HepG2 (cell line): ENCODE results near the gene NUP153. TPM values are rescaled to one million over a fixed set of nuclear protein-coding genes. Genes with fewer than 3 reads are reported as not detected.

Source experiments
- ATAC-seq: fragments of 200-7000 bp; cut with Tn5 transposase; 3 replicates; pipeline ENCODE4 v1.9.1; 2020; ENCODE audit warnings: mild to moderate bottlenecking, moderate library complexity
- BruUV-seq: library from RNA; stranded (reverse); fragments of 400-500 nt; replicated peaks from 2 replicates; lab custom pipeline; 2021; lab: Mats Ljungman, UMichigan
- CTCF ChIA-PET: fragments of 300-600 bp; formaldehyde crosslinking; extraction: SDS; loops from one replicate; lab custom pipeline; 2021; ENCODE audit warnings: low total read pairs, inconsistent platforms, low intra/inter-chr PET ratio; lab: Yijun Ruan, JAX
- POLR2A ChIA-PET: fragments of 350-600 bp; sonication (Branson Sonifier 250); formaldehyde crosslinking; loops from one replicate; lab custom pipeline; 2020; ENCODE audit warnings: antibody characterized with exemption, inconsistent platforms; lab: Yijun Ruan, JAX
- DNase-seq: peaks from one replicate; pipeline ENCODE4 v3.0.0-alpha.2; 2015; ENCODE audit warnings: low spot score
- FAIRE-seq: peaks from 3 replicates; lab custom pipeline; 2011; peaks lifted over from hg19 to GRCh38; lab: Jason Lieb, UNC
- H2AFZ ChIP-seq: one replicate; pipeline ENCODE4 v1.6.1; 2011; ENCODE audit warnings: low read length, inconsistent platforms
- H3K27ac ChIP-seq: fragments of 300-600 bp; 3 replicates; pipeline ENCODE4 v1.8.0; 2011; ENCODE audit warnings: mixed run types, mild to moderate bottlenecking, mixed read lengths, low read length, inconsistent platforms; ENCODE audit not compliant: insufficient read depth; ENCODE audit errors: extremely low read length
- H3K27me3 ChIP-seq, 2 experiments: fragments of 200-600 bp in 1 of 2; 2 replicates in 1 of 2; 3 replicates in 1 of 2; pipeline versions ENCODE4 v1.6.0 to v1.8.0; 2011; ENCODE audit warnings: low read length in 2 of 2, mild to moderate bottlenecking in 2 of 2, moderate library complexity in 2 of 2, inconsistent platforms in 1 of 2; ENCODE audit not compliant: insufficient read depth in 2 of 2, control insufficient read depth in 1 of 2
- H3K36me3 ChIP-seq, 2 experiments: fragments of 200-600 bp in 1 of 2; replicated peaks in 1 of 2; 2 replicates in 1 of 2; 3 replicates in 1 of 2; pipeline versions ENCODE4 v1.5.1 to v1.8.0; 2011; ENCODE audit warnings: low read length in 2 of 2, inconsistent platforms in 1 of 2; ENCODE audit not compliant: insufficient read depth in 2 of 2, control insufficient read depth in 1 of 2
- H3K4me1 ChIP-seq: 2 replicates; pipeline ENCODE4 v1.5.1; 2012; ENCODE audit warnings: low read length, inconsistent platforms; ENCODE audit not compliant: insufficient read depth
- H3K4me2 ChIP-seq: 2 replicates; pipeline ENCODE4 v1.6.0; 2011; ENCODE audit warnings: low read depth, low read length, inconsistent platforms
- H3K4me3 ChIP-seq, 3 experiments: fragments of 200-600 bp in 1 of 3; sonication (generic), shearing (Covaris generic) in 1 of 3; replicated peaks in 1 of 3; 2 replicates each; pipeline ENCODE4 v1.5.1; 2011 to 2016; ENCODE audit warnings: low read length in 3 of 3, inconsistent platforms in 2 of 3, low read depth in 2 of 3, mild to moderate bottlenecking in 2 of 3, control low read depth in 1 of 3, mixed read lengths in 1 of 3; ENCODE audit not compliant: insufficient read depth in 1 of 3
- H3K79me2 ChIP-seq: one replicate; pipeline ENCODE4 v1.6.1; 2011; ENCODE audit warnings: low read length, inconsistent platforms; ENCODE audit not compliant: insufficient read depth
- H3K9ac ChIP-seq: 2 replicates; pipeline ENCODE4 v1.6.0; 2011; ENCODE audit warnings: mild to moderate bottlenecking, low read depth, low read length, inconsistent platforms; ENCODE audit not compliant: insufficient read depth
- H3K9me3 ChIP-seq: 2 replicates; pipeline ENCODE4 v1.5.1; 2012; ENCODE audit warnings: mild to moderate bottlenecking, low read length
- H4K20me1 ChIP-seq: 2 replicates; pipeline ENCODE4 v1.6.0; 2011; ENCODE audit warnings: inconsistent platforms, mild to moderate bottlenecking, low read length, moderate library complexity; ENCODE audit not compliant: insufficient read depth
- DMAP1 ChIP-seq: IDR thresholded peaks from 2 replicates; pipeline ENCODE4 v1.6.1; 2016
- FOSL2 ChIP-seq: sonication (generic); formaldehyde crosslinking; IDR thresholded peaks from 2 replicates; pipeline ENCODE4 v1.4.0; 2020; ENCODE audit warnings: missing genetic modification reagents
- IKZF4 ChIP-seq: sonication (generic); formaldehyde crosslinking; IDR thresholded peaks from 2 replicates; pipeline ENCODE4 v1.5.1; 2020; ENCODE audit warnings: borderline replicate concordance, mild to moderate bottlenecking, low read depth, missing genetic modification reagents; ENCODE audit errors: not compliant biosample characterization
- IRX3 ChIP-seq: sonication (generic); formaldehyde crosslinking; IDR thresholded peaks from 2 replicates; pipeline ENCODE4 v1.8.1; 2023; ENCODE audit warnings: mild to moderate bottlenecking, low read depth, missing genetic modification reagents, borderline replicate concordance
- NKX3-1 ChIP-seq: sonication (generic); formaldehyde crosslinking; IDR thresholded peaks from 2 replicates; pipeline ENCODE4 v1.5.0; 2020; ENCODE audit warnings: missing genetic modification reagents
- SMARCE1 ChIP-seq: fragments of 450-650 bp; IDR thresholded peaks from 2 replicates; pipeline ENCODE4 v1.6.1; 2017; ENCODE audit warnings: borderline replicate concordance
- SRY ChIP-seq: sonication (generic); formaldehyde crosslinking; IDR thresholded peaks from 2 replicates; pipeline ENCODE4 v1.8.0; 2022; ENCODE audit warnings: mild to moderate bottlenecking, missing genetic modification reagents
- TCF7L2 ChIP-seq: IDR thresholded peaks from 2 replicates; pipeline ENCODE4 v1.6.1; 2011; ENCODE audit warnings: mild to moderate bottlenecking, low read depth, low read length, moderate library complexity
- ZFP37 ChIP-seq: sonication (generic); formaldehyde crosslinking; IDR thresholded peaks from 2 replicates; pipeline ENCODE4 v1.4.0; 2020; ENCODE audit warnings: missing genetic modification reagents, borderline replicate concordance
- ZKSCAN5 ChIP-seq: sonication (generic); formaldehyde crosslinking; IDR thresholded peaks from 2 replicates; pipeline ENCODE4 v1.5.1; 2020; ENCODE audit warnings: mild to moderate bottlenecking, missing genetic modification reagents
- ZNF230 ChIP-seq: sonication (generic); formaldehyde crosslinking; IDR thresholded peaks from 2 replicates; pipeline ENCODE4 v1.4.0; 2020; ENCODE audit warnings: mild to moderate bottlenecking, missing genetic modification reagents
- ZNF274 ChIP-seq: sonication (generic); formaldehyde crosslinking; IDR thresholded peaks from 2 replicates; pipeline ENCODE4 v1.5.1; 2020; ENCODE audit warnings: mild to moderate bottlenecking, missing genetic modification reagents
- ZNF510 ChIP-seq: sonication (generic); formaldehyde crosslinking; IDR thresholded peaks from 2 replicates; pipeline ENCODE4 v1.4.0; 2020; ENCODE audit warnings: low read depth, mild to moderate bottlenecking, missing genetic modification reagents
- ZNF556 ChIP-seq: sonication (generic); formaldehyde crosslinking; IDR thresholded peaks from 2 replicates; pipeline ENCODE4 v1.4.0; 2020; ENCODE audit warnings: mild to moderate bottlenecking, missing genetic modification reagents, borderline replicate concordance
- ZNF879 ChIP-seq: sonication (generic); formaldehyde crosslinking; IDR thresholded peaks from 2 replicates; pipeline ENCODE4 v1.8.1; 2023; ENCODE audit warnings: missing genetic modification reagents
- WGBS: methylation state at CpG from one replicate; pipeline ENCODE4 v1.1.6; 2017; ENCODE audit warnings: low lambda C conversion rate; 5-methylcytosine and 5-hydroxymethylcytosine counted together
- in situ Hi-C: cut with HindIII; loops from 2 replicates; pipeline ENCODE4 v1.10.0; 2017; ENCODE audit warnings: low pct_unique_long_range_greater_than_20kb; ENCODE audit not compliant: extremely low pct_ligation_motif_present
- intact Hi-C: fragments of 100-400 bp; cut with micrococcal nuclease; formaldehyde crosslinking; loops from one replicate; pipeline ENCODE4 v1.10.0; 2022; ENCODE audit not compliant: unreplicated experiment
- polyA plus RNA-seq, 8 experiments: library from polyadenylated mRNA; depleted of rRNA in 3 of 8; stranded (reverse) in 7 of 8; unstranded in 1 of 8; fragments of >200 nt; fragmentation: Illumina TruSeq in 4 of 8; extraction: Trizol in 4 of 8; gene quantifications; 2 replicates each; pipeline versions ENCODE4 v1.2.1 to v1.2.3, GENCODE V29; 2011 to 2016; ENCODE audit warnings: low read depth in 4 of 8, missing spikeins in 1 of 8, mixed read lengths in 1 of 8; ENCODE audit not compliant: insufficient read depth in 1 of 8
- total RNA-seq, 5 experiments: library from RNA; depleted of rRNA; stranded (reverse); fragments of >200 nt; fragmentation: Illumina TruSeq; extraction: Trizol; gene quantifications; 2 replicates each; pipeline ENCODE4 v1.2.3, GENCODE V29; 2016; ENCODE audit warnings: low read depth in 1 of 5
- TF ChIP-seq, protein P1 (sequence below): IDR thresholded peaks from 2 replicates; pipeline ENCODE4 v1.6.1; 2012; ENCODE audit warnings: low read length, improper control_type of control experiment
- TF ChIP-seq, protein P2 (sequence below): sonication (generic); formaldehyde crosslinking; conservative IDR thresholded peaks from 2 replicates; pipeline ENCODE4 v1.4.0; 2020; ENCODE audit warnings: missing genetic modification reagents
- TF ChIP-seq, protein P3 (sequence below): sonication (generic); formaldehyde crosslinking; IDR thresholded peaks from 2 replicates; pipeline ENCODE4 v1.5.0; 2020; ENCODE audit warnings: missing genetic modification reagents, mild to moderate bottlenecking, borderline replicate concordance
- TF ChIP-seq, protein P4 (sequence below): sonication (generic); formaldehyde crosslinking; IDR thresholded peaks from 2 replicates; pipeline ENCODE4 v1.4.0; 2020; ENCODE audit warnings: missing genetic modification reagents

NUP153 gene
- total and polyA plus RNA-seq, 2 of the 13 experiments (the other 11 are each of a cell fraction or from before 2014, with no cell fraction given): 29.8 to 55.2 TPM

DNA sequence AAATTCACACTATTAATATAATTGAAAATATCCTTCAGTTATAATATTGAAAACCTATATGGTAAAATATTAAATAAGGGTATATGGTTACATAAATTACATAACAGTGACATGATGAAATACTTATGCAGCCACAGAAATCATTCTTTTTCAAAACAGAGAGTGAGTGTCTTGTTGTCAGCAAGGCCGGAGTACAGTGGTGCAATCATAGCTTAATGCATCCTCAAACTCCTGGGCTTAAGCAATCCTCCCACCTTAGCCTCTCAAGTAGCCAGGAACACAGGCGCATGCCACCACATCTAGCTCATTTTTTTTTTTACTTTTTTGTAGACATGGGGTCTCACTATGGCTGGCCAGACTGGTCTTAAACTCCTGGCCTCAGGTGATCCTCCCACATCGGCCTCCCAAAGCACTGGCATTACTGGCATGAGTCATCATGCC, 66.2 kb downstream of the NUP153 start (continued):
- TF ChIP-seq, protein P1, sequence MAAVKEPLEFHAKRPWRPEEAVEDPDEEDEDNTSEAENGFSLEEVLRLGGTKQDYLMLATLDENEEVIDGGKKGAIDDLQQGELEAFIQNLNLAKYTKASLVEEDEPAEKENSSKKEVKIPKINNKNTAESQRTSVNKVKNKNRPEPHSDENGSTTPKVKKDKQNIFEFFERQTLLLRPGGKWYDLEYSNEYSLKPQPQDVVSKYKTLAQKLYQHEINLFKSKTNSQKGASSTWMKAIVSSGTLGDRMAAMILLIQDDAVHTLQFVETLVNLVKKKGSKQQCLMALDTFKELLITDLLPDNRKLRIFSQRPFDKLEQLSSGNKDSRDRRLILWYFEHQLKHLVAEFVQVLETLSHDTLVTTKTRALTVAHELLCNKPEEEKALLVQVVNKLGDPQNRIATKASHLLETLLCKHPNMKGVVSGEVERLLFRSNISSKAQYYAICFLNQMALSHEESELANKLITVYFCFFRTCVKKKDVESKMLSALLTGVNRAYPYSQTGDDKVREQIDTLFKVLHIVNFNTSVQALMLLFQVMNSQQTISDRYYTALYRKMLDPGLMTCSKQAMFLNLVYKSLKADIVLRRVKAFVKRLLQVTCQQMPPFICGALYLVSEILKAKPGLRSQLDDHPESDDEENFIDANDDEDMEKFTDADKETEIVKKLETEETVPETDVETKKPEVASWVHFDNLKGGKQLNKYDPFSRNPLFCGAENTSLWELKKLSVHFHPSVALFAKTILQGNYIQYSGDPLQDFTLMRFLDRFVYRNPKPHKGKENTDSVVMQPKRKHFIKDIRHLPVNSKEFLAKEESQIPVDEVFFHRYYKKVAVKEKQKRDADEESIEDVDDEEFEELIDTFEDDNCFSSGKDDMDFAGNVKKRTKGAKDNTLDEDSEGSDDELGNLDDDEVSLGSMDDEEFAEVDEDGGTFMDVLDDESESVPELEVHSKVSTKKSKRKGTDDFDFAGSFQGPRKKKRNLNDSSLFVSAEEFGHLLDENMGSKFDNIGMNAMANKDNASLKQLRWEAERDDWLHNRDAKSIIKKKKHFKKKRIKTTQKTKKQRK: no peak
- no peak for TF ChIP-seq ZNF510 (CRISPR knock-in tag)
- no peak for TF ChIP-seq ZKSCAN5 (CRISPR knock-in tag)
- TF ChIP-seq NKX3-1: no peak
- TF ChIP-seq, all 625 proteins: peak for 6

DNA sequence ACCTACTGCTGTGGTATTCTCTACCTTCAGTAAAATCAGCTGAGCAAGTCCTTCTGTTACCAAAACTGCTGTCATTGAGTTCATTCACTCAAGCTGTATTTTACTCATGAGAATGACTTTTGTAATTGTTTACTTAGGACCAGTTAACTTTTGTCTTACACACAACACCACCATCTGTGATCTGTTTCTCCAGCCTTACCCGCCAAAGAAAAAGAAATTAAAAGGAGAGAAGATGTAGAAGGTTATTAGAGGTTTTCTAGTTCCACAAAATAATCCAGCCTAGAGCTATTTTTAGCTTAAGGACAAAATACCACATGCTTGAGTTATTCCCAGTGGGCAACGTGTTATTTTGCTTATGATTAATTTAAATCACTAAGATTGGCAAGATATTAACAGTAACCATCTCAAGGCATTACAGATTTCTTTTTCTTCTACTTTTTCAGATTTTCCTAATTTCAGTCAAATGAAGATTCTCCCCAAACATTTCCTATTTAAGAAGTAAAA, 68.5 kb downstream of the NUP153 start:
- no peak overlapping the region for H3K27ac ChIP-seq
- no peak overlapping the region for H3K4me3 ChIP-seq
- CTCF ChIA-PET: no interaction called here
- no peak for TF ChIP-seq DMAP1 (CRISPR knock-in tag)
- TF ChIP-seq ZNF274 (CRISPR knock-in tag): no peak
- no peak for TF ChIP-seq FOSL2 (CRISPR knock-in tag)
- TF ChIP-seq, protein P2, sequence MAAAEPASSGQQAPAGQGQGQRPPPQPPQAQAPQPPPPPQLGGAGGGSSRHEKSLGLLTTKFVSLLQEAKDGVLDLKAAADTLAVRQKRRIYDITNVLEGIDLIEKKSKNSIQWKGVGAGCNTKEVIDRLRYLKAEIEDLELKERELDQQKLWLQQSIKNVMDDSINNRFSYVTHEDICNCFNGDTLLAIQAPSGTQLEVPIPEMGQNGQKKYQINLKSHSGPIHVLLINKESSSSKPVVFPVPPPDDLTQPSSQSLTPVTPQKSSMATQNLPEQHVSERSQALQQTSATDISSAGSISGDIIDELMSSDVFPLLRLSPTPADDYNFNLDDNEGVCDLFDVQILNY (CRISPR knock-in tag): no peak
- TF ChIP-seq, protein P3, sequence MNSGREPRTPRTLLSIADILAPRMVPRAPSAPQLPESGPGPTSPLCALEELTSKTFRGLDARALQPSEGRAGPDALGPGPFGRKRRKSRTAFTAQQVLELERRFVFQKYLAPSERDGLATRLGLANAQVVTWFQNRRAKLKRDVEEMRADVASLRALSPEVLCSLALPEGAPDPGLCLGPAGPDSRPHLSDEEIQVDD (CRISPR knock-in tag): no peak
- TF ChIP-seq SRY (CRISPR knock-in tag): no peak
- TF ChIP-seq TCF7L2: no peak
- no peak for TF ChIP-seq ZNF556
- TF ChIP-seq, protein P4, sequence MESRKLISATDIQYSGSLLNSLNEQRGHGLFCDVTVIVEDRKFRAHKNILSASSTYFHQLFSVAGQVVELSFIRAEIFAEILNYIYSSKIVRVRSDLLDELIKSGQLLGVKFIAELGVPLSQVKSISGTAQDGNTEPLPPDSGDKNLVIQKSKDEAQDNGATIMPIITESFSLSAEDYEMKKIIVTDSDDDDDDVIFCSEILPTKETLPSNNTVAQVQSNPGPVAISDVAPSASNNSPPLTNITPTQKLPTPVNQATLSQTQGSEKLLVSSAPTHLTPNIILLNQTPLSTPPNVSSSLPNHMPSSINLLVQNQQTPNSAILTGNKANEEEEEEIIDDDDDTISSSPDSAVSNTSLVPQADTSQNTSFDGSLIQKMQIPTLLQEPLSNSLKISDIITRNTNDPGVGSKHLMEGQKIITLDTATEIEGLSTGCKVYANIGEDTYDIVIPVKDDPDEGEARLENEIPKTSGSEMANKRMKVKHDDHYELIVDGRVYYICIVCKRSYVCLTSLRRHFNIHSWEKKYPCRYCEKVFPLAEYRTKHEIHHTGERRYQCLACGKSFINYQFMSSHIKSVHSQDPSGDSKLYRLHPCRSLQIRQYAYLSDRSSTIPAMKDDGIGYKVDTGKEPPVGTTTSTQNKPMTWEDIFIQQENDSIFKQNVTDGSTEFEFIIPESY (CRISPR knock-in tag): no peak
- no peak for TF ChIP-seq SMARCE1
- no peak for TF ChIP-seq ZNF879 (CRISPR knock-in tag)
- no peak for TF ChIP-seq IKZF4 (CRISPR knock-in tag)
- no peak for TF ChIP-seq IRX3 (CRISPR knock-in tag)
- TF ChIP-seq ZNF230 (CRISPR knock-in tag): no peak
- TF ChIP-seq ZFP37: no peak

More for the DNA sequence above, 68.5 kb downstream of the NUP153 start:
- Histone ChIP-seq H3K9ac (no peak overlapping the region), H3K36me3 (peaks cover 23 to 80% of the 10 kb centered on the region in 2 experiments), H2AFZ (no peak overlapping the region), H4K20me1 (no peaks in the 10 kb centered on the region; the same call in 1 of the 2 replicates), H3K9me3 (no peaks in the 10 kb centered on the region), H3K4me1 (no peaks in the 10 kb centered on the region), H3K27me3 (no peaks in the 10 kb centered on the region), H3K4me2 (no peak overlapping the region), H3K79me2 (no peaks in the 10 kb centered on the region)
- ATAC-seq: no peak
- no peak for FAIRE-seq
- no peak for DNase-seq
- POLR2A ChIA-PET: no interaction called here
- intact Hi-C loops (no loop called here), in situ Hi-C loops (no loop called here)
- no TSS peak for BruUV-seq
- whole genome bisulfite sequencing: 98% methylated on average over 2 of the region's 2 CpGs
